GM12892 (cell line): ENCODE measurements around the gene PRRC1.

Source experiments
- POLR2A ChIP-seq: IDR thresholded peaks from 2 replicates; pipeline ENCODE4 v1.6.1; 2011; ENCODE audit warnings: low read depth, low read length, control low read depth
- POLR2AphosphoS5 ChIP-seq: IDR thresholded peaks from 2 replicates; pipeline ENCODE4 v1.6.1; 2011; ENCODE audit warnings: low read depth, low read length, control low read depth

DNA sequence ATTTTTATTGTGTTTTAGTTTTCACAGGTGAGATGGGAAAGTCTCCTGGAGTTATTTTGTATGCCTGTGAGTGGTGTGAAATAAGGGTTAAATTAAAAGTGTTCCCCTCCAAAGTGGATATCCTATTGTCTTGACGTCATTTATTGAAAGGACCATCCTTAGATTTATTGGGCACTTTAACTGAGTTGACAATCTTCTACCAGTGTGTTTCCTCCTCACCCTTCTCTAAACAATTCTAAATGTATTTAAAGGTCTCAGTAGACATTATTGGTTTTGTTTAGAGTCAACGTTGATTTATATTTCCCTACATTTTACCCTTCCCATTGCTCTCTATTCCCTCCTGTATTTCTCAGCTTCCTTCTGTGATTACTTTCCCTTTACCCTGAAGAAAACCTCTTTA is 40.8 kb downstream of the PRRC1 start:
- TF ChIP-seq POLR2A, result no peak
- no peak for TF ChIP-seq POLR2AphosphoS5
